ENCODE results near the gene STT3B.

Gene STT3B

GRCh38 chr3:31522152-31522551 lies 10.6 kb upstream of the STT3B start:
- no peak for FAIRE-seq

DNA sequence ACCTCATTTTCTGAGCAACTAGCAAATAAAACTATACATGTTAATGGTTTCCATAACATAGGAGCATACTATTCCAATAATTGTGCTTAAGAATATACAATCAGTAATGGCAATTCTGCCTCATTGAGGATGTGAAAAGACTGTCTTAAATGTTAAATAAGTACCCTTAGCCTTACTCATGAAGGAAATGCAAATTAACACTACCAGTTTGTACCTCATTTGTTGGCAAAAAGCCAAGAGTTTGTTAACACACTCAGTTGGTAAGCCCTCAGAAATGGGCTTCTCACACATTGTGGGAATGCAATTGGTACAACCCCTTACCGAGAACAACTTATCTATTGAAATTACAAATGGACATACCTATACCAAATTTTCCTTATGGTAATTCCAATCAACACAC lies 9.2 kb upstream of the STT3B start:
- FAIRE-seq, result no peak

DNA sequence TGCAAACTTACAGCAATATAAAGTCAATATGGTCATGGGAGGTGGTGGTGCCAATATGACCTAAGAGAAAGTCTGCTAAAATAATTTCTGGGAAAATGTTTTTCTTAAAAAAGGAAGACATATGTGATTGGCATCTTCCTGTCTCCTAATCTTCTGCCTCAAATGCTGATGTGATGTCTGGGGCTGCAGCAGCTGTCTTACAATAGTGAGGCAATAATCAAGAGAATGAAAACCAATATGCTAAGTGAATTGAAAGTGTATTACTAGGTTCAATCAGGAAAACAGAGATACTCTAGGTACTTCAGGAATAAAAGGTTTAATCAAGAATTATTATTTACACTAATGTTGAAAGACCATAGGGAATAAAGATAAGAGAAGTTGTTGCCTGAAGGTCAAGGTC lies 7.2 kb upstream of the STT3B start:
- no peak for FAIRE-seq

DNA sequence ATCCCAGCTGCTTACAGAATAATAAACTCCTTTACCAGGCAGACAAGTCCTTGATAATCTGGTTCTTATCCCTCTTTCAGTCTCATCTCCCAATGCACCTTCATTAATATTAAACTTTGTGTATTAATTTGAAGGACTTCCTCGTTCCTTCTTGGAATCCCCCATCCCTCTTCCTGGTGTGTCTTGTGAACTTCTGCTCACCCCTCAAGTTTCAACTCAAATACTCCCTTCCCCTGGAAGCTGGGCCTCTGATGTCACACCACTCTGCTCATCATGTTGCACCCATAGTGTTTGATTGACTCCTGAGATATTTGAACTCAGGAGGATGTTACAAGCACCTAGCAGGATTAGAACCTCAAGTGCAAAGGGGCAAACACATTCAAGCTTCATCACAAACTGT lies 3.3 kb upstream of the STT3B start:
- FAIRE-seq, result no peak

DNA sequence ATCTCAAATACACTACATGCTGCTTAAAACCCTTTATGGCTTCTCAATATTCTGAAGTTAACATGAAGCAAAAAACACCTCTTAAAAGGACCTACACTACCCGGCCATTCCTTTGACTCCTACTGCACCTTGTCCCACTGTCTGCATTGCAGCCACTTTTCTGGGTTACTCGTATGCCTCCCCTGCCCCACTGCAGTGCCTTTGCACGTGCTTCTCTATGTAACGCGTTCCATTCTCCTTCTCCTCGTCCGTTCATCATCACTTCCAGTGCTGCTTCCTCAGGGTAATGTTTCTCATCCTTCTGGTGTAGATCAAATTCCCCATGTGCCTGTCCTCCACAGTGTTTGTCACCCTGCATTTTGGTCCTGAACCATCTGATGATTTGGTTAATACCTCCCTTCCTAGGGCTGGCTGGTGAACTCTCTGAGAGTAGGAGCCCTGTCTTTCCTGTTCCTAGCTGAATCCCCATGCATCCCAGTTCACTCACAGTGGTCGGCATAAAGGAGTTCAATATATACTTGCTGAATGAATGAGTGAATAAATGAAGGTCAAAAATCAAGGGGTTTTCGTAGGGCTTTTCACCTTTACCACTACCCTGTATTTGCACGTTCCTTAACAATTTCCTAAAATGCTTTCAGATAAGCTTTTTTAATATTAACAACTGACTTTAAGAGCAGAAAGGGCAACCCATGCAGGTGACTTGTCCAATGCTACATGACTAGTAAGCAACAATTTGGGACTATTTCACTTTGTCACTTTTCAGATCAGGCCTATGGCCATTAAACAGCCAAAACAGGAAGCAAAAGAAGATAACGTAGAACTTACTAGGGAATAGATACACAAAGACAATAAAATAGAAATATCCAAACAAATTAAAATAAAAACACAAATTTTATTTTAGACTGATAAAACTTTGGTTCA lies 2.4 kb upstream of the STT3B start:
- no peak for FAIRE-seq

- FAIRE-seq, result peak; percentile 8
Observed at GRCh38 chr3:31530960-31531335, 1.8 kb upstream of the STT3B start.

GRCh38 chr3:31531452-31531991 lies 1.2 kb upstream of the STT3B start:
- no peak for FAIRE-seq

- FAIRE-seq, result peak; percentile 97
Observed at GRCh38 chr3:31531992-31532586, 636 bp upstream of the STT3B start.

DNA sequence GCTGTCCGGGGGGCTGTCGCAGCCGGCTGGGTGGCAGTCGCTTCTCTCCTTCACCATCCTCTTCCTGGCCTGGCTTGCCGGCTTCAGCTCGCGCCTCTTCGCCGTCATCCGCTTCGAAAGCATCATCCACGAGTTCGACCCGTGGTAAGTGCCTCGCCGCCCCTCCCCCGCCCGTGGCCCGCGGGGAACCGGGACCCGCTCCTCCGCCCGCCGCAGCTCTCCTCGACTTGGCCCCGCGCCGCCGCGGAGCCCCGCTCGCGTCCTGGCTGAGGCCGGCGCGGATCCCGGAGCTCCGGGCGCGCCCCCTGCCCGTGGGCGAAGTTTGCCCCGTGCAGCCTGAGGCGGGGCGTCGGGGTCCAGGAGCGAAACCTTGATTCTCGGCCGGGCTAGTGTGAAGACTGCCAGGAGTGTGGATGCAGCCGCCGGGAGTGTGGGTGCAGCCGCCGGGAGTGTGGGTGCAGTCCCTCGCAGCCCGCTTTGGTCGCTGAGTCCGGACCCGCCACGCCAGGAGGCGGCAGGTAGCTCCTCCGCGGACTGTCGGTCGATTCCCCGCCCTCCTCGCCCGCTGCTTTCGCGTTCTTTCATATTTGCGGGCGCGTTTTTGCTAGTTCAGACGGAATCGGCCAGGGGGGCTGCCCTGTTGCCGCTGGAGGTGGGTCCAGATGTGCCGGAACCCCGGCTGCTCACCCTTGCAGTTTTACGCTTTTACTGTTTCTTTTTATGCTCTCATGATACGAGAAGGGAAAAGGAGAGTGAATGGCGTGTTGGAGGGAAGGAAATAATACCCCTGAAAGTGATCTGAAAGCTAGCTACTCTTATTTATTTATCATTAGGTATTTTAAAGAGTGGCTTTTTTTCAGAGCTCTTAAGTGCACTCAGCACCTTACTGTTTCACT lies 692 bp downstream of the STT3B start:
- no peak for FAIRE-seq

GRCh38 chr3:31534065-31534425 lies 1.3 kb downstream of the STT3B start:
- FAIRE-seq, result no peak

DNA sequence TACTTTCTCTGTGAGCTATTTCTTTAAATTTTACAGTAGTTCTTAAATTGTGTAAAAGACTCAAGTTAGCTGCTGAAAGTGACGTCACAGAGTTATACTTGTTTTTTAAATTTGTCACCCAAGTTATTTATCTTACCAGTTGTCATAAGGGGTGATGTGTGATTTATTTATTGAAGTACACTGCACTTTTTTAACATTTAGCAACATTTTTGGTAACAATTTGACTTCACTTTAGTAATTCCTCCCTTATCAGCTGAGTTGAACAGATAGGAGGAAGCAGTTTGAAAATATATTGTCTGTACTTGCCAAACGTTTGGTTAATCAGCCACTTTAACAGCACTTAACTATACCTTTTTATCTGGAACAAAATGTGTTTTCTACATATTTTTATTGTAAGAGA lies 3.8 kb downstream of the STT3B start:
- FAIRE-seq, result no peak

DNA sequence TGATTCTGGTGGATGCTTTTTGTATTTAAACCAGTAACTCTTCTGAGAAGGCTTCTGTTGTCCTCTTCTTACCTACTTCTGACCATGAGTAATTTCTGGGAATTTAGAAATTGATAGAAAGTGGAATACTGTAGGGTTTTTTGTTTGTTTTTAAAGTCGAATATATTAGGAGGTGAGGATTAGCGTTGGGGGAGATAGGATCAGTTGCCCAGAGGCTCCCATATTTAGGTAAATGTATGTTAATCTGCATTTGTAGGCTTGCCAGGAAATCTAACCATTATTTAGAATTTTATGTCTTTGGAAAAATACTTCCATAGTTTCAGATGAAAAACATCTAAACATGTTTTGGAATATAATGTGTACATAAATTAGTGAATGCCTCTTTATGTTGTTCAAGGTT lies 6.1 kb downstream of the STT3B start:
- FAIRE-seq, result no peak

DNA sequence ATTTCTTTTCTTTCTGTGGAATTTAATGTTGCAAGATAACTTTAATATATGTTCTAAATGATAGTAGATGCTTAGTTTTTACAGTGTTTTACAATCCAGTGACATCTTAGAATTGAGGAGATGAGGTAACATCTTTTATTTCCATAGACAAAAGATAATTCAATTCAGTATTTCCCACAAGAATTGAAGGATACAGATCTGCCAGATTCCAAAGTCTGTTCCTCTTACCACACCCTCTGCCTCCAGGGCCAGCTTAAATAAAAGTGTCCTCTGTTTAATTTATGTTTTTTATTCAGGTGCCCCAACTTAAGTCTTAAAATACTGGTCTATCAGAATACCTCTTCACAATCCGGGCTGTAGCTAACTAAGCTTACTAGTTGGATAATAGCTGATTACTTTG lies 6.5 kb downstream of the STT3B start:
- no peak for FAIRE-seq

DNA sequence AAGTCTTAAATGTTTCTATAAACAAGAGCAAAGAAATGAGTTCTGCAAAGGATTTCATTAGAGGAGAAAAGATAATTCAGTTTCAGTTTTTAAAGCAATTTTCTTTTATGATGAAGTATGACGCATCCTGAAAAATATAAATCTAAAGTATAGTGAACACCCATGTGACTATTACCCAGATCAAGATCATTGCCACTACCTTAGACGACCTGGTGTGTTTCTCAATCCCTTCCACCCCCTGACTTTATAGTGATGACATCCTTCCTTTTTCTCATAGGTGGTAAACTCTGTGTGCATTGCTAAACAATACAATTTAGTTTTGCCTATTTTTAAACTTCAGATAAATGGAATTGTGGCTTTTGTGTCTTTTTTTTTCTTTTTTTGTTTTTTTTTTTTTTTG lies 8.4 kb downstream of the STT3B start:
- no peak for FAIRE-seq

DNA sequence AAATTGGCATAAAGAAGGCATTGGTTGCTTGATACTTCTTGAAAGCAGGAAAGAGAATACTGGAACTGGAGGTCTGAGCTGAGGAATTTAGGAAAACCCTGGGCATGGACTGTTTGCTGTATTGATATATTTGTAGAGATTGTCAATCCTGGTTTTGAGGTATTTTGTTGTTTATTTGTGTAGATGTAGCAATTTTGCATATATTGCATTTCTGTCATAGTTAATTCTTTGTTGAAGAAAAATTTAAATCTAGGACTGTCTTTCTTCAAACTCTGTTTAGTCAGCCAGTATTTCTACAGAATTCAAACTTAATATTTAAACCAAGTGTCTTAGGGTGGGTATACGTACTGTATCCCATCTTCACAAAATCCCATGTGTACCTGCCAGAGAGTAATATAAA lies 9.5 kb downstream of the STT3B start:
- FAIRE-seq, result no peak

- no peak for FAIRE-seq
Observed at GRCh38 chr3:31543375-31543774, 10.7 kb downstream of the STT3B start.

DNA sequence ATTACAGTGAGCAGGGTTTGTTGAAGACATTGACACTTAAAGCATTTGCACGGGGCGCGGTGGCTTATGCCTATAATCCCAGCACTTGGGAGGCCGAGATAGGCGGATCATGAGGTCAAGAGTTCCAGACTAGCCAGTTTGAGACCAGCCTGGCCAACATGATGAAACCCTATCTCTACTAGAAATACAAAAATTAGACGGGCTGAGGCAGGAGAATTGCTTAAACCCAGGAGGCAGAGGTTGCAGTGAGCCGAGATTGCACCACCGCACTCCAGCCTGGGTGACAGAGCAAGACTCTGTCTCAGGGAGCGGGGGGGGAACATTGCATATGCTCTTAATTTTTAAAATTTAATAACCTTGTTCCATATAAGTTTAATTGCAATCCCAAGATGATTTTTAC lies 11.9 kb downstream of the STT3B start:
- no peak for FAIRE-seq

- FAIRE-seq, result no peak
Observed at GRCh38 chr3:31546162-31546561, 13.4 kb downstream of the STT3B start.

- FAIRE-seq, result no peak
Observed at GRCh38 chr3:31546725-31547124, 14.0 kb downstream of the STT3B start.

GRCh38 chr3:31550452-31551251 lies 17.9 kb downstream of the STT3B start:
- FAIRE-seq, result peak; percentile 91

GRCh38 chr3:31551646-31552045 lies 18.9 kb downstream of the STT3B start:
- no peak for FAIRE-seq

- FAIRE-seq, result no peak
Observed at GRCh38 chr3:31552103-31552502, 19.4 kb downstream of the STT3B start.

DNA sequence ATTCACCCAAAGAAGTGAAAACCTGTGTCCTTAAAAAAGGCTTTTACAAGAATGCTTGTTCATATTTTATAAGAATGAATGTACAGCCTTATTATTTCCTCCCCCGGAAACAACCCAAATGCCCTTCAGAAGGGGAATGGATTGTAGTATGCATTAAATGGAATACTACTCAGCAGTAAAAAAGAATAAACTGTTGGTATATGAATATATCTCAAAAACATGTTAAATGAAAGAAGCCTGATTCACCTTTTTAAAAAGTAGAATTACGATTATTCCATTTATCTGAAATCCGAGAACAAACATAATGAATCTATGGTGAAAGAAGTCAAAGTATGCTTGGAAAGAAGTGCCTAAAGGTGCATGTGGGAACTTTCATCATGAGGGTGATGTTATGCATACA lies 20.5 kb downstream of the STT3B start:
- FAIRE-seq, result no peak
